HCT116 (cell line): Measurements from ENCODE around the gene RNF4. TPM values are rescaled to one million over a fixed set of nuclear protein-coding genes. Genes with fewer than 3 reads are reported as not detected.

Source experiments
- ATAC-seq: fragments of 200-7000 bp; cut with Tn5 transposase; 2 replicates; pipeline ENCODE4 v1.9.1; 2020; ENCODE audit warnings: mild to moderate bottlenecking, moderate library complexity
- BruUV-seq: library from RNA; stranded (reverse); fragments of 400-500 nt; replicated peaks from 2 replicates; lab custom pipeline; 2021; lab: Mats Ljungman, UMichigan
- CTCF ChIA-PET: fragments of 300-600 bp; sonication (Branson Sonifier 250); formaldehyde crosslinking; loops from one replicate; lab custom pipeline; 2021; ENCODE audit warnings: antibody characterized with exemption; lab: Charles Lee
- POLR2A ChIA-PET: fragments of 300-600, 350-600 bp; sonication (Branson Sonifier 250); formaldehyde crosslinking; loops from one replicate; lab custom pipeline; 2021; ENCODE audit warnings: antibody characterized with exemption; lab: Charles Lee
- RAD21 ChIA-PET, 2 experiments: fragments of 300-600 bp; sonication (Branson Sonifier 250); formaldehyde crosslinking; loops; one replicate each; lab custom pipeline; 2023; ENCODE audit warnings: low total read pairs in 2 of 2; ENCODE audit not compliant: uncharacterized antibody in 2 of 2, unreplicated experiment in 2 of 2, low non-redundant PET in 1 of 2; lab: Charles Lee
- DNase-seq: peaks from one replicate; pipeline ENCODE4 v3.0.0-alpha.2; 2010; ENCODE audit warnings: low read depth, low spot score
- H2AFZ ChIP-seq: fragments of 200-600 bp; shearing (Covaris generic), sonication (generic); 2 replicates; pipeline ENCODE4 v1.6.1; 2017; ENCODE audit warnings: low read depth, mixed run types, mixed read lengths, antibody characterized with exemption, low read length; ENCODE audit not compliant: poor library complexity, severe bottlenecking
- H3K27ac ChIP-seq: 2 replicates; pipeline ENCODE4 v1.5.1; 2012; ENCODE audit warnings: low read depth, low read length
- H3K27me3 ChIP-seq: fragments of 200-600 bp; sonication (generic); 2 replicates; pipeline ENCODE4 v1.6.1; 2016; ENCODE audit warnings: mixed run types, low read length, mixed read lengths; ENCODE audit not compliant: insufficient read depth
- H3K36me3 ChIP-seq, 2 experiments: fragments of 200-500 bp in 1 of 2; fragments of 200-600 bp in 1 of 2; sonication (Bioruptor generic) in 1 of 2; sonication (generic) in 1 of 2; 2 replicates each; pipeline versions ENCODE4 v1.5.1 to v1.6.1; 2014 to 2016; ENCODE audit warnings: low read length in 2 of 2, inconsistent platforms in 1 of 2, mixed read lengths in 1 of 2, mixed run types in 1 of 2; ENCODE audit not compliant: insufficient read depth in 2 of 2, control insufficient read depth in 1 of 2
- H3K4me1 ChIP-seq, 2 experiments: fragments of 200-600 bp in 1 of 2; sonication (generic) in 1 of 2; 2 replicates each; pipeline versions ENCODE4 v1.5.1 to v1.6.1; 2012 to 2017; ENCODE audit warnings: low read length in 2 of 2, inconsistent platforms in 1 of 2, mild to moderate bottlenecking in 1 of 2, mixed read lengths in 1 of 2, mixed run types in 1 of 2, moderate library complexity in 1 of 2; ENCODE audit not compliant: insufficient read depth in 2 of 2, control insufficient read depth in 1 of 2
- H3K4me2 ChIP-seq: fragments of 200-600 bp; sonication (generic); 2 replicates; pipeline ENCODE4 v1.6.1; 2017; ENCODE audit warnings: mixed run types, low read length, mixed read lengths
- H3K4me3 ChIP-seq, 2 experiments: fragments of 200-600 bp in 1 of 2; sonication (generic) in 1 of 2; replicated peaks in 1 of 2; 2 replicates each; pipeline ENCODE4 v1.5.1; 2011 to 2016; ENCODE audit warnings: low read length in 2 of 2, control low read depth in 1 of 2, low read depth in 1 of 2, mild to moderate bottlenecking in 1 of 2, mixed read lengths in 1 of 2, mixed run types in 1 of 2
- H3K79me2 ChIP-seq: fragments of 200-600 bp; sonication (generic); 2 replicates; pipeline ENCODE4 v1.6.1; 2017; ENCODE audit warnings: mild to moderate bottlenecking, mixed run types, low read length, moderate library complexity, mixed read lengths; ENCODE audit not compliant: insufficient read depth
- H3K9ac ChIP-seq: fragments of 200-600 bp; sonication (generic); 2 replicates; pipeline ENCODE4 v1.6.1; 2016; ENCODE audit warnings: low read length, mixed read lengths
- H3K9me2 ChIP-seq: fragments of 200-600 bp; sonication (generic), shearing (Covaris generic); 2 replicates; pipeline ENCODE4 v1.6.1; 2017; ENCODE audit warnings: mixed run types, mild to moderate bottlenecking, moderate library complexity; ENCODE audit not compliant: insufficient read depth
- H3K9me3 ChIP-seq, 2 experiments: fragments of 200-500 bp in 1 of 2; fragments of 200-600 bp in 1 of 2; sonication (Bioruptor generic) in 1 of 2; sonication (generic) in 1 of 2; 2 replicates each; pipeline ENCODE4 v1.6.1; 2014 to 2017; ENCODE audit warnings: low read length in 2 of 2, mixed read lengths in 2 of 2, inconsistent platforms in 1 of 2, low read depth in 1 of 2, mild to moderate bottlenecking in 1 of 2, mixed run types in 1 of 2, moderate library complexity in 1 of 2; ENCODE audit not compliant: control insufficient read depth in 1 of 2, insufficient read depth in 1 of 2
- H4K20me1 ChIP-seq: fragments of 200-600 bp; sonication (generic), shearing (Covaris generic); 2 replicates; pipeline ENCODE4 v1.6.1; 2017; ENCODE audit warnings: mixed run types, mild to moderate bottlenecking, moderate library complexity; ENCODE audit not compliant: insufficient read depth
- CBX3 ChIP-seq: IDR thresholded peaks from 2 replicates; pipeline ENCODE4 v1.6.1; 2012; ENCODE audit warnings: low read depth
- CTCF ChIP-seq, 3 experiments: fragments of 200-600 bp in 1 of 3; sonication (generic) in 1 of 3; IDR thresholded peaks in 2 of 3; conservative IDR thresholded peaks in 1 of 3; 2 replicates each; pipeline ENCODE4 v1.5.1; 2012 to 2017; ENCODE audit warnings: low read depth in 2 of 3, low read length in 2 of 3, antibody characterized with exemption in 1 of 3, borderline replicate concordance in 1 of 3, control low read depth in 1 of 3, mild to moderate bottlenecking in 1 of 3, mixed read lengths in 1 of 3, mixed run types in 1 of 3, moderate library complexity in 1 of 3; ENCODE audit not compliant: insufficient read depth in 1 of 3
- EGR1 ChIP-seq: IDR thresholded peaks from 2 replicates; pipeline ENCODE4 v1.6.1; 2012; ENCODE audit warnings: low read depth
- ELF1 ChIP-seq: IDR thresholded peaks from 2 replicates; pipeline ENCODE4 v1.6.1; 2012; ENCODE audit warnings: low read depth, borderline replicate concordance
- EZH2 ChIP-seq: fragments of 200-600 bp; sonication (generic); IDR thresholded peaks from 2 replicates; pipeline ENCODE4 v1.6.1; 2017; ENCODE audit warnings: antibody characterized with exemption, mixed run types
- FOSL1 ChIP-seq: IDR thresholded peaks from 2 replicates; pipeline ENCODE4 v1.6.1; 2012; ENCODE audit warnings: low read depth
- JUND ChIP-seq: IDR thresholded peaks from 2 replicates; pipeline ENCODE4 v1.6.1; 2012
- MAX ChIP-seq: IDR thresholded peaks from 2 replicates; pipeline ENCODE4 v1.6.1; 2012
- POLR2A ChIP-seq: IDR thresholded peaks from 2 replicates; pipeline ENCODE4 v1.7.0; 2011; ENCODE audit warnings: borderline replicate concordance; ENCODE audit not compliant: insufficient read depth, insufficient read length; ENCODE audit errors: extremely low read depth
- RAD21 ChIP-seq: IDR thresholded peaks from 2 replicates; pipeline ENCODE4 v1.6.1; 2012; ENCODE audit warnings: low read depth, mild to moderate bottlenecking
- REST ChIP-seq: IDR thresholded peaks from 2 replicates; pipeline ENCODE4 v1.6.1; 2012; ENCODE audit warnings: low read depth
- SIN3A ChIP-seq: IDR thresholded peaks from 2 replicates; pipeline ENCODE4 v1.6.1; 2012; ENCODE audit warnings: low read depth
- SP1 ChIP-seq: IDR thresholded peaks from 2 replicates; pipeline ENCODE4 v1.6.1; 2012; ENCODE audit warnings: low read depth
- SRF ChIP-seq: IDR thresholded peaks from 2 replicates; pipeline ENCODE4 v1.6.1; 2012; ENCODE audit warnings: low read depth
- TCF7L2 ChIP-seq: IDR thresholded peaks from 2 replicates; pipeline ENCODE4 v1.7.0; 2011; ENCODE audit warnings: borderline replicate concordance, inconsistent platforms; ENCODE audit not compliant: insufficient read depth, insufficient read length; ENCODE audit errors: extremely low read depth
- ZBTB33 ChIP-seq: IDR thresholded peaks from 2 replicates; pipeline ENCODE4 v1.6.1; 2011; ENCODE audit warnings: mild to moderate bottlenecking, low read length, moderate library complexity; ENCODE audit not compliant: insufficient replicate concordance; ENCODE audit errors: extremely low read depth
- ZFX ChIP-seq: fragments of 450-650 bp; IDR thresholded peaks from 2 replicates; pipeline ENCODE4 v1.6.1; 2017
- intact Hi-C: fragments of 100-400 bp; cut with micrococcal nuclease; formaldehyde crosslinking; loops from 2 replicates; pipeline ENCODE4 v1.10.0; 2022
- total RNA-seq: library from RNA; stranded (reverse); gene quantifications from one replicate; pipeline ENCODE4 v1.2.1, GENCODE V29; 2021; ENCODE audit not compliant: unreplicated experiment

RNF4 gene
- total RNA-seq, 1 experiment from 2014 or later: 62.3 TPM

GRCh38 chr4:2433609-2434350, 35.1 kb upstream of the RNF4 start:
- Histone ChIP-seq H3K79me2 (no peaks in the 10 kb centered on the region), H3K9ac (no peak overlapping the region), H2AFZ (no peak overlapping the region), H3K4me2 (no peak overlapping the region), H3K9me3 (no peaks in the 10 kb centered on the region), H3K9me2 (no peaks in the 10 kb centered on the region), H3K27ac (no peak overlapping the region), H3K4me3 (no peak overlapping the region), H3K36me3 (no peaks in the 10 kb centered on the region), H4K20me1 (no peaks in the 10 kb centered on the region), H3K27me3 (no peaks in the 10 kb centered on the region), H3K4me1 (peaks cover 2 to 10% of the 10 kb centered on the region in 2 experiments; a peak in 3 of 4 replicates)
- ChIA-PET POLR2A (no interaction called here), CTCF (interaction anchor here (0.7 kb wide), 1 partner anchor 8 kb away, joined by 3 read pairs; no protein-coding TSS in a partner anchor), RAD21 (no interaction called here)
- no peak for DNase-seq
- intact Hi-C loops: no loop called here
- TF ChIP-seq RAD21 (no peak), SRF (no peak), ZFX (no peak), SIN3A (no peak), MAX (no peak), JUND (no peak), SP1 (no peak), EGR1 (no peak), ZBTB33 (no peak), FOSL1 (no peak), CBX3 (no peak), ELF1 (no peak), REST (no peak), EZH2 (no peak), POLR2A (no peak), TCF7L2 (no peak), CTCF (IDR thresholded peaks at IDR 0.05 in 2 of 3, conservative IDR thresholded peaks at IDR 0.05 in 1 of 3; ENCODE audit: borderline replicate concordance in 1 of 3, insufficient read depth in 1 of 3, low read depth in 2 of 3, low read length in 2 of 3) (no peak)
- BruUV-seq: no TSS peak
- no peak for ATAC-seq
